GM19395 (cell line): ENCODE measurements around the gene F8.

ENCODE experiments used
- ATAC-seq: cut with Tn5 transposase; IDR thresholded peaks from one replicate; pipeline ENCODE4 v1.9.1; 2021; ENCODE audit warnings: mild to moderate bottlenecking, moderate library complexity; ENCODE audit not compliant: unreplicated experiment

The F8 gene

GRCh38 chrX:155022585-155022984, at the start of gene F8:
Gene F8, minus strand, starts transcription at chrX:155022723. Its CDS starts 171 bp downstream, at chrX:155022552.
- no peak for ATAC-seq

GRCh38 chrX:155071694-155072280, 49.3 kb upstream of the F8 start:
- ATAC-seq = peak; percentile 44

- peak; percentile 76 for ATAC-seq
Measured at GRCh38 chrX:155070975-155071693, 48.6 kb upstream of the F8 start, which contains the start of the genes BRCC3, CMC4 and MTCP1. Gene BRCC3, plus strand, starts transcription at chrX:155071508. Its CDS starts 20 bp downstream, at chrX:155071528. Gene CMC4, minus strand, starts transcription at chrX:155071136. Its CDS starts 7,113 bp downstream, at chrX:155064023. Gene MTCP1, minus strand, starts transcription at chrX:155071136. Its CDS starts 5,126 bp downstream, at chrX:155066010.

- ATAC-seq = peak; percentile 31
Measured at GRCh38 chrX:155070663-155070974, 48.1 kb upstream of the F8 start.

- no peak for ATAC-seq
Measured at GRCh38 chrX:155070038-155070437, 47.5 kb upstream of the F8 start.

- ATAC-seq = no peak
Measured at GRCh38 chrX:155069414-155069813, 46.9 kb upstream of the F8 start.

GRCh38 chrX:155068165-155068564, 45.6 kb upstream of the F8 start:
- ATAC-seq = no peak

GRCh38 chrX:155065035-155065734, 42.7 kb upstream of the F8 start:
- ATAC-seq = no peak

- ATAC-seq = no peak
Measured at GRCh38 chrX:155061760-155062159, 39.2 kb upstream of the F8 start.

GRCh38 chrX:155056877-155057792, 34.6 kb upstream of the F8 start:
- peak; percentile 88 for ATAC-seq

GRCh38 chrX:155056471-155056870, 33.9 kb upstream of the F8 start:
- no peak for ATAC-seq

GRCh38 chrX:155055494-155055893, 33.0 kb upstream of the F8 start:
- ATAC-seq = no peak

GRCh38 chrX:155054255-155054654, 31.7 kb upstream of the F8 start:
- ATAC-seq = no peak

GRCh38 chrX:155053656-155054055, 31.1 kb upstream of the F8 start:
- no peak for ATAC-seq

GRCh38 chrX:155052738-155053498, 30.4 kb upstream of the F8 start:
- ATAC-seq = no peak

GRCh38 chrX:155048977-155049619, 26.6 kb upstream of the F8 start:
- ATAC-seq = no peak

- no peak for ATAC-seq
Measured at GRCh38 chrX:155046811-155047528, 24.4 kb upstream of the F8 start.

GRCh38 chrX:155046129-155046810, 23.7 kb upstream of the F8 start:
- no peak for ATAC-seq
